GM10266 (cell line): ENCODE results near the gene TMEM86B.

Source experiments
- DNase-seq: peaks from one replicate; pipeline ENCODE4 v3.0.0; 2012; ENCODE audit errors: extremely low spot score
- CTCF ChIP-seq: IDR thresholded peaks from 2 replicates; pipeline ENCODE4 v1.5.1; 2012; ENCODE audit warnings: mild to moderate bottlenecking, low read depth; ENCODE audit not compliant: control insufficient read depth, insufficient read depth; ENCODE audit errors: missing control alignments

The TMEM86B gene

DNA sequence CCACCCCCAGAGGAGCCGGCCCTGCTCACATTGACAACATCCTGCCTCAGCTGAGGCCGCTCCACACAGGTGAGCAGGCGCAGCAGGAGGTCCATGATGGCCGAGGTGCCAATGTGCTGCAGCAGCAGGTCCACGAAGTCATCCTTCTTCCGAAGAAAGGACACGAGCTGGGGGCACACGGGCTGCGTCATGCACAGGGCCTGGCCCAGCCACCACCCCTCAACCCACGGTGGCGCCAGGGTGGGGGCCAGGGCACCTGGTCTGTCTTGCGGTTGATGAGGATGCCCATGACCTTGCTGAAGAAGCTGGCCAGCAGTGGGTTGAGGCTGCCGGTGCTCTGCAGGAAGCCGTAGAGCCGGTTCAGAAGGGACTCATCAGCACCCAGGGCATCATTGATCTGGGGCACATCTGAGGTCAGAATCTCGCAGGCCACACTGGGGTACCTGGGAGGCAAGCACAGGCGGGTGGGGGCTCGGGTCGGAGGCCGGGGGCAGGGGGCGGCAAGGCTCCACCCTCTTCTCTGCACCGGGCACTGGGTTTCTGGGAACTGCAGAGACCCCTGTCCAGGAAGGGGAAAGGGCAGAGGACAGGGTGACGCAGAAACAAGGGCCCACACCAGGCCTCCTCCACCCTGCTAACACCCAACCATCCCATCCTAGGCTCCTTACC lies 16.8 kb upstream of the TMEM86B start:
- TF ChIP-seq CTCF, result no peak
- no peak for DNase-seq

DNA sequence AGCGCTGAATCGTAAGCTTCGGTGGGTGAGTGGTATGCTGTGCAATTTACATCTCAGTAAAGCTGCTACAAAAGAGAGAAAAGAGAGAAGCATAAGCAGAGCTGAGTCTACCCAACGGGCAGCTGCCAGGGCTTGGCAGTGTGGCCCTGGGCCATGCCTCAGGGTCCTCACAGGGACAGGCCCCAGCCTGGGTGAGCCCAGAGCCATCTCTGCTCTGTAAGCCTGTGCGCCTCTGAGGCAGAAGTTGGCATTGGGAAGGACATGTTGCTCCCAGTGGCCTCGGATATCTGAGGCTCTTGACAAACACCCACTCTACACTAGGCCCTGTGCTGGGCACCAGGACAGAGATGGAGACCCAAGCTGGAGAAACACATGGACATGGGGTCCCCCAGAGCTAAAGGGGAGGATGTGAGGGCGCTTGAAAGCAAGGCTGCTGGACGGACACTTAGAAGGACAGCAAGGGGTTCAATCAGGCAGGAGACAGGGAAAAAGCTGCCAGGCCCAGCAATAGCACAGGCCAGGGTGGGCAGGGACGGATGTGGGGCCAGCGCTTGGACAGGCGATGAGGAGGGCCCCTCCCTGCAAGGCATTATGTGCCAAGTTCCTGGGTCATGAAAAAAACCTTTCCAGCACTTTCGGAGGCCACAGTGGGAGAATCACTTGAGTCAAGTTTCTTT lies 15.6 kb upstream of the TMEM86B start:
- DNase-seq, result no peak
- no peak for TF ChIP-seq CTCF

DNA sequence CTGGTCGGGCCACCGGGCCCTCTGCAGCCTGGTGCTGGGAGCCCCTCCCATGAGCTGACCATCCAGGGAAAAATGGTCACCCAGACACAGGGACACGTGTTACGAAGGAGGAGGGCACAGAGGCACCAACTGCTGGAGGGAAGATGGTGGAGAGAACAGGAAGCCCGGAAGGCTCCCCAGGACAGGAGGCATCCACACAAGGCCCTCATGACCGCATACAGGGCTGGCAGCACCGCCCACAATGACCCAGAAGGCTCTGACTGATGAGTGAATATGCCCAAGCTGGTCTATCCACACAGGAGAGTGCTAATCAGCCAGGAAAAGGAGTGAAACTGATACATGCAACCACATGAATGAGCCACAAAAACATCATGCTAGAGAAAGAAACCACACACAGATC lies 14.0 kb upstream of the TMEM86B start:
- TF ChIP-seq CTCF, result no peak
- no peak for DNase-seq

DNA sequence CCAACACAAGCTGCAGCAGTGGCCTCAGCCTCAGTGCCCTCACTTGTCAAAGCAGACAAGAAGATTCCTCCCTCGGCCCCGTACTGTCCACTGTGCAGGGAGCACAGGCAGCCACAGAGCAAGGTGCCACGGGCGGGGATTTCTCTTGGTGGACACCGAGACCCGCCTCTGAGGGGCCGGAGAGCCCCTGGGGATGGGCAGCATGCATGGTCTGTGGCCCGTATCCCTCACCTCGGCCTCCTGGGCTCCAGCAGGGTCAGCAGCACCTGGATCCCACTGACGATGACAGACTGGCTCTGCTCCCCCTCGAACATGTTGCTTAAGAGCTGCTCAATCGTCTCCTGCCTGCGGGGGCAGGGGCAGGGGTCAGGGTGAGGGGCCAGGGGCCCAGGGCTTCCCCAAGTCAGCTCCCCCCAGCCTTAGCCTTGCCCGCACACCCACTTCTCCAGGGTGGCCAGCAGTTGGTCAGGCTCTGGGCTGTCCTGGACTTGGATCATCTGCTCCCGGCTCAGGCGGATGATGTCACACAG lies 13.4 kb upstream of the TMEM86B start:
- no peak for TF ChIP-seq CTCF
- no peak for DNase-seq

DNA sequence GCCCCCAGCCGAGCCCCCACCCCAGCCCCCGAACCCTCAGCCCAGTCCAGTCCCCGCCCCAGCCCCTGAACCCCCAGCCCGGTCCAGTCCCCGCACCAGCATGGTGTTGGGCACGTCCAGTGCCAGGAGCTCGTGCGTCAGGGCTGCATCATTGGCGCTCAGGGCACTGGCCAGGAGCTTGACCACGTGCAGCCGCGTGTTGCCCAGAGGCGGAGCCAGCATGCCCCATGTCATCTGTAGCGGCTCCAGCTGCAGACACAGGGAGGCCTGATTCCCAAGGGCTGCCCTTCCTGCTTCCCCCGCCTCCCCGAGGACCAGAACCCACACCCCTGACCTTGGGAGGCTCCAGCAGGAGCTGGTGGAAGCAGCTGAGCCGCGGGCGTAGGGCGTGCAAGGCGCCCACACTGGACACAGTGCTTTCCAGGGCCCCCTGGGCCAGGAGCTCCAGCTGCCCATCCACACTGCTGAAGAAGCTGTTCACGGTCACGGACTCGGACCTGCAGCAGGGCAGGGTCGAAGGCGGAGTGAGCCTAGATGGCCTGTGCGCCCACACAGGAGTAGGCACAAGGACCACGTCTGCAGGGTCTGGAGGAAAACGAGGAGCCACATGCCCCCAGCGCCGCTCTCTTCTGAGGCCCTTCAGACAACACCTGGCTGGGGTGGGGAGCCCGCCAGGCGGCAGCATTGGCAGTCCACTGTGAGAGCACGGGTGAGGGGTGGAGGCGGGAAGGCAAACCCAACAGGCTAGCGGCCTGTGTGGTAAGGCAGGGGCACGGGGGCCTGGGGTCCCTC lies 12.8 kb upstream of the TMEM86B start:
- no peak for TF ChIP-seq CTCF
- no peak for DNase-seq

- TF ChIP-seq CTCF, result no peak
- no peak for DNase-seq
Measured at GRCh38 chr19:55240713-55241020, 12.1 kb upstream of the TMEM86B start.
